GM12878 (cell line): ENCODE data around the gene PRCP. TPM values are rescaled to one million over a fixed set of nuclear protein-coding genes. Genes with fewer than 3 reads are reported as not detected.
A peak's percentile ranks its signal among the peaks of the same experiment; 100 is the strongest.

Experiments used
- ATAC-seq: fragments of 200-7000 bp; cut with Tn5 transposase; 3 replicates; pipeline ENCODE4 v1.9.1; 2020; ENCODE audit warnings: mild to moderate bottlenecking, moderate library complexity
- BruUV-seq: library from RNA; stranded (reverse); fragments of 400-500 nt; replicated peaks from 2 replicates; lab custom pipeline; 2021; lab: Mats Ljungman, UMichigan
- CTCF ChIA-PET: fragments of 300-600 bp; sonication (Branson Sonifier 250); formaldehyde crosslinking; extraction: SDS; loops from one replicate; lab custom pipeline; 2021; ENCODE audit warnings: inconsistent platforms; lab: Yijun Ruan, JAX
- POLR2A ChIA-PET: fragments of 350-600 bp; formaldehyde crosslinking; extraction: SDS; loops from one replicate; lab custom pipeline; 2021; ENCODE audit warnings: inconsistent platforms; lab: Charles Lee
- RAD21 ChIA-PET: fragments of 300-600 bp; sonication (Branson Sonifier 250); formaldehyde crosslinking; loops from one replicate; lab custom pipeline; 2023; ENCODE audit warnings: antibody characterized with exemption; ENCODE audit not compliant: unreplicated experiment; lab: Charles Lee
- SMC1A ChIA-PET: fragments of 300-600 bp; sonication (Branson Sonifier 250); formaldehyde crosslinking; loops from one replicate; lab custom pipeline; 2023; ENCODE audit not compliant: unreplicated experiment, uncharacterized antibody; lab: Charles Lee
- DNase-seq: peaks from one replicate; pipeline ENCODE4 v3.0.0-alpha.2; 2011; ENCODE audit warnings: low read depth, low spot score
- FAIRE-seq: peaks from 3 replicates; lab custom pipeline; 2011; peaks lifted over from hg19 to GRCh38; lab: Jason Lieb, UNC
- H2AFZ ChIP-seq: 2 replicates; pipeline ENCODE4 v1.6.0; 2011; ENCODE audit warnings: low read depth, low read length, control low read depth; ENCODE audit not compliant: control insufficient read depth
- H3K27ac ChIP-seq: 2 replicates; pipeline ENCODE4 v1.5.1; 2011; ENCODE audit warnings: control low read depth; ENCODE audit not compliant: control insufficient read depth, insufficient read depth
- H3K27me3 ChIP-seq, 2 experiments: replicated peaks in 1 of 2; 2 replicates each; pipeline versions ENCODE4 v1.6.0 to v1.6.1; 2011; ENCODE audit warnings: low read length in 1 of 2; ENCODE audit not compliant: control insufficient read depth in 2 of 2, insufficient read depth in 2 of 2
- H3K36me3 ChIP-seq, 2 experiments: 2 replicates each; pipeline ENCODE4 v1.5.1; 2011; ENCODE audit warnings: low read length in 1 of 2; ENCODE audit not compliant: control insufficient read depth in 2 of 2, insufficient read depth in 2 of 2
- H3K4me1 ChIP-seq: 2 replicates; pipeline ENCODE4 v1.6.1; 2011; ENCODE audit warnings: mild to moderate bottlenecking, low read length, moderate library complexity, mixed read lengths; ENCODE audit not compliant: control insufficient read depth, insufficient read depth
- H3K4me2 ChIP-seq: 2 replicates; pipeline ENCODE4 v1.6.0; 2011; ENCODE audit warnings: control low read depth; ENCODE audit not compliant: control insufficient read depth, insufficient read depth
- H3K4me3 ChIP-seq: fragments of 200-600 bp; sonication (generic); 2 replicates; pipeline ENCODE4 v1.5.1; 2016
- H3K79me2 ChIP-seq: 2 replicates; pipeline ENCODE4 v1.6.0; 2011; ENCODE audit warnings: low read length; ENCODE audit not compliant: control insufficient read depth, insufficient read depth
- H3K9ac ChIP-seq: 2 replicates; pipeline ENCODE4 v1.8.0; 2011; ENCODE audit warnings: low read length, control low read depth, mixed read lengths; ENCODE audit not compliant: control insufficient read depth, insufficient read depth
- H3K9me3 ChIP-seq: replicated peaks from 3 replicates; pipeline ENCODE4 v1.5.1; 2011; ENCODE audit warnings: mild to moderate bottlenecking, low read length; ENCODE audit not compliant: control insufficient read depth, insufficient read depth
- H4K20me1 ChIP-seq: 2 replicates; pipeline ENCODE4 v1.6.0; 2011; ENCODE audit not compliant: control insufficient read depth, insufficient read depth
- KDM1A ChIP-seq: fragments of 200-600 bp; sonication (generic); IDR thresholded peaks from 2 replicates; pipeline ENCODE4 v1.6.1; 2016; ENCODE audit warnings: borderline replicate concordance
- PAX8 ChIP-seq: fragments of 450-650 bp; IDR thresholded peaks from 2 replicates; pipeline ENCODE4 v1.6.1; 2017; ENCODE audit warnings: mild to moderate bottlenecking, moderate library complexity
- YY1 ChIP-seq: IDR thresholded peaks from 2 replicates; pipeline ENCODE4 v1.6.1; 2011; ENCODE audit warnings: low read depth, mild to moderate bottlenecking, low read length
- ZNF384 ChIP-seq: IDR thresholded peaks from 2 replicates; pipeline ENCODE4 v1.6.1; 2012; ENCODE audit warnings: low read depth, mild to moderate bottlenecking, low read length, improper control_type of control experiment, borderline replicate concordance
- whole genome bisulfite sequencing: methylation state at CpG from one replicate; pipeline ENCODE4 v1.1.6; 2016; ENCODE audit warnings: low lambda C conversion rate; ENCODE audit not compliant: insufficient replicate concordance, insufficient coverage; ENCODE audit errors: missing lambda C conversion rate; 5-methylcytosine and 5-hydroxymethylcytosine counted together
- in situ Hi-C: fragments of 300-500 bp; cut with MboI; formaldehyde crosslinking; loops from 9 replicates; pipeline ENCODE4 v1.14.3; 2018; ENCODE audit warnings: mixed read lengths
- intact Hi-C: fragments of 100-400 bp; cut with micrococcal nuclease; formaldehyde crosslinking; loops from one replicate; pipeline ENCODE4 v1.14.2; 2022; ENCODE audit not compliant: unreplicated experiment
- polyA plus RNA-seq, 11 experiments: library from polyadenylated mRNA; depleted of rRNA in 4 of 11; unstranded in 6 of 11; stranded (reverse) in 5 of 11; fragments of >200 nt; fragmentation: Nextera tagmentation in 4 of 11; fragmentation: Illumina TruSeq in 1 of 11; extraction: Ambion mirVana in 4 of 11; extraction: Trizol in 1 of 11; gene quantifications; 1 replicate in 1 of 11; 2 replicates in 10 of 11; pipeline versions ENCODE4 v1.2.1 to v1.2.3, GENCODE V29; 2011 to 2016; ENCODE audit warnings: inconsistent platforms in 2 of 11, missing spikeins in 2 of 11, low read depth in 1 of 11
- total RNA-seq, 4 experiments: library from RNA; depleted of rRNA in 3 of 4; stranded (reverse); fragments of >200 nt in 3 of 4; fragmentation: Illumina TruSeq in 1 of 4; extraction: Trizol in 1 of 4; gene quantifications; 2 replicates each; pipeline versions ENCODE4 v1.2.1 to v1.2.3, GENCODE V29; 2013 to 2021
- TF ChIP-seq, protein P1 (sequence below): IDR thresholded peaks from 2 replicates; pipeline ENCODE4 v1.6.1; 2012; ENCODE audit warnings: low read depth, low read length, improper control_type of control experiment
- TF ChIP-seq, protein P2 (sequence below): fragments of 450-650 bp; IDR thresholded peaks from 2 replicates; pipeline ENCODE4 v1.6.1; 2017; ENCODE audit warnings: mild to moderate bottlenecking
- TF ChIP-seq, protein P3 (sequence below), 3 experiments: IDR thresholded peaks in 2 of 3; conservative IDR thresholded peaks in 1 of 3; 2 replicates each; pipeline ENCODE4 v1.5.1; 2011; ENCODE audit warnings: low read depth in 3 of 3, low read length in 3 of 3, mild to moderate bottlenecking in 3 of 3, control low read depth in 2 of 3, moderate library complexity in 2 of 3, inconsistent platforms in 1 of 3, mixed read lengths in 1 of 3; ENCODE audit not compliant: control insufficient read depth in 2 of 3, insufficient read depth in 1 of 3; ENCODE audit errors: extremely low read depth in 1 of 3
- TF ChIP-seq, protein P4 (sequence below): fragments of 450-650 bp; IDR thresholded peaks from 2 replicates; pipeline ENCODE4 v1.6.1; 2016; ENCODE audit warnings: mild to moderate bottlenecking, moderate library complexity, borderline replicate concordance

Gene PRCP
- total and polyA plus RNA-seq, 10 of the 15 experiments (the other 5 are each of a cell fraction or from before 2014, with no cell fraction given): 14.9 to 43.6 (median 20.0) TPM

DNA sequence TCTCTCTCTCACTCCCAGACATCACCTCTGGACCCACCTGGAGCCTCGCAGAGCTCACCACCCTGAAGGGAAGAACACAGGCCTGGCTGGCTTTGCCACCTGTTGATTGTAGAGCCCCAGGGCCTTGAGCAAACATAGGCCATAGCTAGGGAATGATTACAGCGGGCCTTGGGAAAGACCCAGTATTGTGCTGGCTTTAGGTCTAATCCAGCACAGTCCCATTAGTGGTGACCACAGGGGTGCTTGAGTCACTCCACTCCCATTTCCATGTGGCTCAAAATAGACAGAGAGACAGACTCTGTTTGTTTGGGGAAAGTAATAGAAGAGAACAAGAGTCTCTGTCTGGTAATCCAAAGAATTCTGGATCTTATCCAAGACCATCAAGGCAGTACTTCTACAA is 123.9 kb downstream of the PRCP start (continued):
- TF ChIP-seq, protein P1, sequence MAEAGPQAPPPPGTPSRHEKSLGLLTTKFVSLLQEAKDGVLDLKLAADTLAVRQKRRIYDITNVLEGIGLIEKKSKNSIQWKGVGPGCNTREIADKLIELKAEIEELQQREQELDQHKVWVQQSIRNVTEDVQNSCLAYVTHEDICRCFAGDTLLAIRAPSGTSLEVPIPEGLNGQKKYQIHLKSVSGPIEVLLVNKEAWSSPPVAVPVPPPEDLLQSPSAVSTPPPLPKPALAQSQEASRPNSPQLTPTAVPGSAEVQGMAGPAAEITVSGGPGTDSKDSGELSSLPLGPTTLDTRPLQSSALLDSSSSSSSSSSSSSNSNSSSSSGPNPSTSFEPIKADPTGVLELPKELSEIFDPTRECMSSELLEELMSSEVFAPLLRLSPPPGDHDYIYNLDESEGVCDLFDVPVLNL: no peak

DNA sequence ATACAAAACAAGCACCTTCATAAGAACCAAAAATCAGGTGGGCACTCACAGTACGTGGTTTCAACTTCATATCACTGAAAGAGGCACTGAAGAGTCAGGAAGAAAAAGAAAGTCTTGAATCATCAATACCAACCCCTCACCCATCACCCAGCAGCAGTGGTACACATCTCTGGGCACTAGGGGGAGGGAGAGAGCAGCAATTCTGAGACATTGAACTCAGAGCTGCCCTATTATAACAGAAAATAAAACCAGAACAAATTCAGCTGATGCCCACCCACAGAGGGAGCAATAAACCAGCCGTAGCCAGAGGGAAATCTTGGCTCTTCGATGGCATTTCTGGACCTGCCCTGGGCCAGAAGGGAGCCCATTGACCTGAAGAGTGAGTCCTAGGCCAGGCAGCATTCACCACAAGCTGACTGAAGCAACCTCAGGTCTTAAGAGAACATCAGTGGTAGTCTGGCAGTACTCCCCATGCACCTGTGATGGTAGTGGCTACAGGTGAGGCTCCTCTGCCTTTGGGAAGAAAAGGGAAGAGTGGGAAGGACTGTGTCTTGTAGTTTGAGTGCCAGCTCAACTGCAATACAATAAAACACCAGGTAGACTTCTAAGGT is 124.4 kb downstream of the PRCP start:
- DNase-seq (no peak), ATAC-seq (peak; percentile 100), FAIRE-seq (peak; percentile 96)
- Histone ChIP-seq H3K79me2 (no peaks in the 10 kb centered on the region), H3K36me3 (no peaks in the 10 kb centered on the region), H3K9me3 (no peaks in the 10 kb centered on the region), H2AFZ (peak overlapping the region; percentile 15; the same call in 1 of the 2 replicates), H3K27ac (no peak overlapping the region), H3K27me3 (no peaks in the 10 kb centered on the region), H3K4me1 (no peaks in the 10 kb centered on the region), H3K9ac (no peak overlapping the region), H3K4me3 (no peak overlapping the region), H4K20me1 (no peaks in the 10 kb centered on the region), H3K4me2 (no peak overlapping the region; the same call in 1 of the 2 replicates)
- POLR2A ChIA-PET: interaction anchor here (0.6 to 0.8 kb wide), 2 partner anchors 19 to 408 kb away, joined by 3 read pairs; no protein-coding TSS in a partner anchor
- SMC1A ChIA-PET: interaction anchor here (0.6 to 2.0 kb wide), 12 partner anchors 9 to 1040 kb away, joined by 3 to 8 read pairs (median 4); partner anchors contain the start of gene DDIAS
- BruUV-seq: no TSS peak
- RAD21 ChIA-PET: interaction anchor here (0.7 to 1.8 kb wide), 10 partner anchors 9 to 1040 kb away, joined by 3 to 7 read pairs (median 4); no protein-coding TSS in a partner anchor
- intact Hi-C loops (loop anchor here (1.0 to 2.0 kb wide), 2 partner anchors 88 to 1045 kb away; no protein-coding TSS in a partner anchor), in situ Hi-C loops (no loop called here)
- CTCF ChIA-PET: interaction anchor here (0.6 to 3.5 kb wide), 39 partner anchors 9 to 1044 kb away, joined by 3 to 24 read pairs (median 4); no protein-coding TSS in a partner anchor
- WGBS: 0% methylated on average over 3 of the region's 3 CpGs
- TF ChIP-seq, protein P2, sequence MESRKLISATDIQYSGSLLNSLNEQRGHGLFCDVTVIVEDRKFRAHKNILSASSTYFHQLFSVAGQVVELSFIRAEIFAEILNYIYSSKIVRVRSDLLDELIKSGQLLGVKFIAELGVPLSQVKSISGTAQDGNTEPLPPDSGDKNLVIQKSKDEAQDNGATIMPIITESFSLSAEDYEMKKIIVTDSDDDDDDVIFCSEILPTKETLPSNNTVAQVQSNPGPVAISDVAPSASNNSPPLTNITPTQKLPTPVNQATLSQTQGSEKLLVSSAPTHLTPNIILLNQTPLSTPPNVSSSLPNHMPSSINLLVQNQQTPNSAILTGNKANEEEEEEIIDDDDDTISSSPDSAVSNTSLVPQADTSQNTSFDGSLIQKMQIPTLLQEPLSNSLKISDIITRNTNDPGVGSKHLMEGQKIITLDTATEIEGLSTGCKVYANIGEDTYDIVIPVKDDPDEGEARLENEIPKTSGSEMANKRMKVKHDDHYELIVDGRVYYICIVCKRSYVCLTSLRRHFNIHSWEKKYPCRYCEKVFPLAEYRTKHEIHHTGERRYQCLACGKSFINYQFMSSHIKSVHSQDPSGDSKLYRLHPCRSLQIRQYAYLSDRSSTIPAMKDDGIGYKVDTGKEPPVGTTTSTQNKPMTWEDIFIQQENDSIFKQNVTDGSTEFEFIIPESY: no peak
- TF ChIP-seq YY1 (peak; percentile 23; the same call in 1 of the 2 replicates), ZNF384 (no peak), PAX8 (no peak), KDM1A (no peak)
- TF ChIP-seq, protein P3, sequence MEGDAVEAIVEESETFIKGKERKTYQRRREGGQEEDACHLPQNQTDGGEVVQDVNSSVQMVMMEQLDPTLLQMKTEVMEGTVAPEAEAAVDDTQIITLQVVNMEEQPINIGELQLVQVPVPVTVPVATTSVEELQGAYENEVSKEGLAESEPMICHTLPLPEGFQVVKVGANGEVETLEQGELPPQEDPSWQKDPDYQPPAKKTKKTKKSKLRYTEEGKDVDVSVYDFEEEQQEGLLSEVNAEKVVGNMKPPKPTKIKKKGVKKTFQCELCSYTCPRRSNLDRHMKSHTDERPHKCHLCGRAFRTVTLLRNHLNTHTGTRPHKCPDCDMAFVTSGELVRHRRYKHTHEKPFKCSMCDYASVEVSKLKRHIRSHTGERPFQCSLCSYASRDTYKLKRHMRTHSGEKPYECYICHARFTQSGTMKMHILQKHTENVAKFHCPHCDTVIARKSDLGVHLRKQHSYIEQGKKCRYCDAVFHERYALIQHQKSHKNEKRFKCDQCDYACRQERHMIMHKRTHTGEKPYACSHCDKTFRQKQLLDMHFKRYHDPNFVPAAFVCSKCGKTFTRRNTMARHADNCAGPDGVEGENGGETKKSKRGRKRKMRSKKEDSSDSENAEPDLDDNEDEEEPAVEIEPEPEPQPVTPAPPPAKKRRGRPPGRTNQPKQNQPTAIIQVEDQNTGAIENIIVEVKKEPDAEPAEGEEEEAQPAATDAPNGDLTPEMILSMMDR (IDR thresholded peaks at IDR 0.05 in 2 of 3, conservative IDR thresholded peaks at IDR 0.05 in 1 of 3; ENCODE audit: control insufficient read depth in 2 of 3, extremely low read depth in 1 of 3, insufficient read depth in 1 of 3, low read depth in 3 of 3, low read length in 3 of 3): peak; percentile 76 to 90 (median 85)
- TF ChIP-seq, protein P4, sequence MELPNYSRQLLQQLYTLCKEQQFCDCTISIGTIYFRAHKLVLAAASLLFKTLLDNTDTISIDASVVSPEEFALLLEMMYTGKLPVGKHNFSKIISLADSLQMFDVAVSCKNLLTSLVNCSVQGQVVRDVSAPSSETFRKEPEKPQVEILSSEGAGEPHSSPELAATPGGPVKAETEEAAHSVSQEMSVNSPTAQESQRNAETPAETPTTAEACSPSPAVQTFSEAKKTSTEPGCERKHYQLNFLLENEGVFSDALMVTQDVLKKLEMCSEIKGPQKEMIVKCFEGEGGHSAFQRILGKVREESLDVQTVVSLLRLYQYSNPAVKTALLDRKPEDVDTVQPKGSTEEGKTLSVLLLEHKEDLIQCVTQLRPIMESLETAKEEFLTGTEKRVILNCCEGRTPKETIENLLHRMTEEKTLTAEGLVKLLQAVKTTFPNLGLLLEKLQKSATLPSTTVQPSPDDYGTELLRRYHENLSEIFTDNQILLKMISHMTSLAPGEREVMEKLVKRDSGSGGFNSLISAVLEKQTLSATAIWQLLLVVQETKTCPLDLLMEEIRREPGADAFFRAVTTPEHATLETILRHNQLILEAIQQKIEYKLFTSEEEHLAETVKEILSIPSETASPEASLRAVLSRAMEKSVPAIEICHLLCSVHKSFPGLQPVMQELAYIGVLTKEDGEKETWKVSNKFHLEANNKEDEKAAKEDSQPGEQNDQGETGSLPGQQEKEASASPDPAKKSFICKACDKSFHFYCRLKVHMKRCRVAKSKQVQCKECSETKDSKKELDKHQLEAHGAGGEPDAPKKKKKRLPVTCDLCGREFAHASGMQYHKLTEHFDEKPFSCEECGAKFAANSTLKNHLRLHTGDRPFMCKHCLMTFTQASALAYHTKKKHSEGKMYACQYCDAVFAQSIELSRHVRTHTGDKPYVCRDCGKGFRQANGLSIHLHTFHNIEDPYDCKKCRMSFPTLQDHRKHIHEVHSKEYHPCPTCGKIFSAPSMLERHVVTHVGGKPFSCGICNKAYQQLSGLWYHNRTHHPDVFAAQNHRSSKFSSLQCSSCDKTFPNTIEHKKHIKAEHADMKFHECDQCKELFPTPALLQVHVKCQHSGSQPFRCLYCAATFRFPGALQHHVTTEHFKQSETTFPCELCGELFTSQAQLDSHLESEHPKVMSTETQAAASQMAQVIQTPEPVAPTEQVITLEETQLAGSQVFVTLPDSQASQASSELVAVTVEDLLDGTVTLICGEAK: no peak
